ENCODE measurements around the gene GH2.
A peak's percentile ranks its signal among the peaks of the same experiment; 100 is the strongest.

The GH2 gene

DNA sequence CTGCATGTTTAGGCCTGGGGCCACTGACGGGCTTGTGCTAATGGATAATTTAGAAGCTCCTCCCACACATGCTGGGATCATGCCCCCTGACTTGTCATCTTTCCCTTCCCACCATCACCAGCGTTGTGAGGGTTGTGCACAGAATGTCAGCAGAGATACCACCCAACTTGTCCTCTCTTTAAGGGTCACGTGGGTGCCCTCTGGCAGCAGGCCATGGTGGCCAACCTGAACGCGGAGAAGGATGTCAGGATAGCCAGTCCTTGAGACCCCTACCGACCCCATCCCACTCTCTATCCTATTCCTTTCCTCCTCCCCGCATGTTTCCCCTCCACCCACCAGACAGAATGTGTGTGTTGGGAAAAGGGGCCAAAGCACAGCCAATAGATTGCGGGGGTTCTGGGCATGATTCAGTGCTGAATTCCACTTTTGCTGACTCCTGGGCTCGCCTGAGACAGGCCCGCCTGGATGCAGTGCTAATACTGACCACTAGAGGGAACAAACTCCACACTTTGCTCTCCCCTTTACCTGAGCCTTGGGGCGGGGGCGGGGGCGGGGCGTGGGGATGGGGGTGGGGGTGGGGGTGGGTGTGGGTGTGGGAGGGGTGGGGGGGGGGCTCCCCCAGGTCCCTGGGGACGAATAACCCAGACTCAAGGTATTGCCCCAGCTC, at the start of gene GH2:
TSS of gene GH2 (minus strand) at position 10 of the 667 bp plus-strand sequence. CDS start 143 bp downstream, outside the sequence.
- TF ChIP-seq, protein P1, sequence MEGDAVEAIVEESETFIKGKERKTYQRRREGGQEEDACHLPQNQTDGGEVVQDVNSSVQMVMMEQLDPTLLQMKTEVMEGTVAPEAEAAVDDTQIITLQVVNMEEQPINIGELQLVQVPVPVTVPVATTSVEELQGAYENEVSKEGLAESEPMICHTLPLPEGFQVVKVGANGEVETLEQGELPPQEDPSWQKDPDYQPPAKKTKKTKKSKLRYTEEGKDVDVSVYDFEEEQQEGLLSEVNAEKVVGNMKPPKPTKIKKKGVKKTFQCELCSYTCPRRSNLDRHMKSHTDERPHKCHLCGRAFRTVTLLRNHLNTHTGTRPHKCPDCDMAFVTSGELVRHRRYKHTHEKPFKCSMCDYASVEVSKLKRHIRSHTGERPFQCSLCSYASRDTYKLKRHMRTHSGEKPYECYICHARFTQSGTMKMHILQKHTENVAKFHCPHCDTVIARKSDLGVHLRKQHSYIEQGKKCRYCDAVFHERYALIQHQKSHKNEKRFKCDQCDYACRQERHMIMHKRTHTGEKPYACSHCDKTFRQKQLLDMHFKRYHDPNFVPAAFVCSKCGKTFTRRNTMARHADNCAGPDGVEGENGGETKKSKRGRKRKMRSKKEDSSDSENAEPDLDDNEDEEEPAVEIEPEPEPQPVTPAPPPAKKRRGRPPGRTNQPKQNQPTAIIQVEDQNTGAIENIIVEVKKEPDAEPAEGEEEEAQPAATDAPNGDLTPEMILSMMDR (IDR thresholded peaks at IDR 0.05), result peak; percentile 62
- no peak for TF ChIP-seq ZFX (IDR thresholded peaks at IDR 0.05; ENCODE audit: borderline replicate concordance)
- no peak within 1 kb of the TSS for H3K27ac ChIP-seq

DNA sequence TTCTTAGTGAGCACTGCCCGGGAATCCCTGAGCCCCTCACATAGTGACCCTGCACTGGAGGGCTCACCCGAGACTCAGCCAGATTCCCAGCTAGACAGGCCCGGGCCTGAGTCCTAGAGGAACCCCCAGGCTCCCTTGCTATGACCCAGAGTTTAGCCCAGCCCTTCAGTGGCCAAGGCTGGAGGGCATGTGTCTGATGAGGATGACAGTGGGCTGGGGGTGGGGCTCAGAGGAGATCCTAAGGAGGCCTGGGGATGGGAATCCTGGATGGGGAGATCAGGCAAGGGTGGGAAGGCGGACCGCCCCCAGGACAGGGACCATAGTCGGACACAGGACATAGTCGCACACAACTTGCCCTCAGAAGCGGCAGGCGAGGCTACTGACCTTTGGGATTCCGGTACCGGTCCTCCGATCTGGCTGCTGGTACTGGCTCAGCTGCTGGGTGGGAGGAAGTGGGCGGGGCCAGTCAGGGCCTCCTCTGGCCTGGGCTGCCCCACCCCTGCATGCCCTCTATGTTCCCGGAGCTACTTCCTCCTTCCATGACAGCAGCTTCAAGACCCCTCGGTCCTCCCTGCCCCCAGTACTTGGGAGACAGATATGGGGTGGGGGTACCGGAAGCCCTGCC, 49.3 kb upstream of the GH2 start:
- TF ChIP-seq, protein P1 (IDR thresholded peaks at IDR 0.05), result no peak
- TF ChIP-seq ZFX (IDR thresholded peaks at IDR 0.05; ENCODE audit: borderline replicate concordance), result no peak
- no peak overlapping the region for H3K27ac ChIP-seq

GRCh38 chr17:63929860-63930766, 48.4 kb upstream of the GH2 start:
- TF ChIP-seq, protein P1 (IDR thresholded peaks at IDR 0.05), result no peak
- TF ChIP-seq ZFX (IDR thresholded peaks at IDR 0.05; ENCODE audit: borderline replicate concordance), result no peak
- no peak overlapping the region for H3K27ac ChIP-seq

DNA sequence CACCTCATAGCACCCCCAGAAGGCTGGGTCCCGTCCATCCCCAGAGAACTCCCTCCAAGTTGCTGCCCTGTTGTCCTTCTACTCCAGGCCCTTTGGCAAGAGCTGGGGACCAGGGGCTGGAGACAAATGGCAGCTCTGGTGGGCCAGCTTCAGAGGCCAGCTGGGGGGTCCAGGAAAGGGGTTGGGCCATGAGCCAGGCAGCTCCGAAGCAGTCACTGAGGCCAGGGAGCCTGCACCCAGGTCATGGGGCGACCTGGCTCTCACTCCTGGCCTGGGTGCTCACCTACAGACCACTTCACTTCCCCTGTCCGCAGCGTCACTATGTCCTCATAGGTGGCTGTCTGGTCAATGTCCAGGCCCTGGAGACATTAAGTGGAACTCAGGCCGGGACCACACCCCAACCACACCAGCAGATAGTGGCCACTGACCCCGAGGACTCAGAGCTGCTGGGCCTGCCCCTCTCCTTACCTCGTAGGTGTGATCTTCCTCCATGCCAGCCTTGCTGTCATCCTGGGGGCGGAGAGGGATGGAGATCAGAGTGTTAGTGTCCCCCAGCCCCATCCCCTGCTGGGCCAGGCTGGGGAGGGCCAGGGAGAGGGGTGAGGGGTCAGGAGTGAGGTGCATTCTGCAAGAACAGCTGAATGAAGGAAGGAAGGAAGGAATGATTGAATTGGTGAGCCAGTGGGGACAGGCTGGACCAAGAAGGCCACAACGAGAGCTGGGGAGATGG, 47.4 kb upstream of the GH2 start:
- no peak overlapping the region for H3K27ac ChIP-seq

GRCh38 chr17:63928172-63928666, 46.5 kb upstream of the GH2 start:
- no peak overlapping the region for H3K27ac ChIP-seq
- TF ChIP-seq, protein P1 (IDR thresholded peaks at IDR 0.05), result no peak
- TF ChIP-seq ZFX (IDR thresholded peaks at IDR 0.05; ENCODE audit: borderline replicate concordance), result no peak

More for the DNA sequence above, 47.4 kb upstream of the GH2 start:
- TF ChIP-seq, protein P1 (IDR thresholded peaks at IDR 0.05), result no peak
- no peak for TF ChIP-seq ZFX (IDR thresholded peaks at IDR 0.05; ENCODE audit: borderline replicate concordance)

DNA sequence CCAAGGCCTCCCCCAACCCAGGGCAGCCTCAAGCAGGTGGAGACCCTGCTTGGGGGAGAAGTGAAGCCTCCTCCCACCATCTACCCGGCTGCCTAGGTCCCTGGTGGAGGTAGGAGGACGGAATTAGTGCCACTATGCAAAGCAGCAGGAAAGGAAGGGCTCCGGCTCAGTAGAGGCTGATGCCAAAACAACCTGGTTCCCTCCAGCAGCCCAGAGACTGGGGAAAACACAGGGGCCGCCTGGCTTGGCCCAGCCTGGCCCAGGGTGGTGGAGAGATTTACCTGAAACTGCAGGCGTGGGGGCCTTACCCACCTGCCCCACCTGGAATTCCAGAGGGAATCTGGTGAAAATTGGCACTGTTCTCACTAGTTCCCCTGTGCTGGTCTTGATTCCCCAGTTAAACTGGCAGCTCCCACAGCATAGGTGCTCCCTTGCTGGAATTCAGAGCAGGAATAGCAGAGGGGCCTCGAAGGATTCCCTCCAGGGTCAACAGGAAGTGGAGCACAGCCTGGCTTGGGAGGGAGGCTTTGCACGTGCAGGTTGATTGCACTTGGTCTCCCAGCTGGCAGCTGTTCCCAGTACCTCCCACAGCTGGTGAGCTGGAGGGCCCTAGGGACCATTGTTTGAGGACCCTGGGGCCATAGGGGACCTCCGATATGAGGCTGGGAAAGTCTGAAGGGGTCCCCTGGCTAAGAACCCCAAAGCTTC, 45.9 kb upstream of the GH2 start:
- TF ChIP-seq ZFX (IDR thresholded peaks at IDR 0.05; ENCODE audit: borderline replicate concordance), result no peak
- TF ChIP-seq, protein P1 (IDR thresholded peaks at IDR 0.05), result no peak
- H3K27ac ChIP-seq, result no peak overlapping the region
